Endodermal cell (in vitro differentiated cells): ENCODE data around the gene MTNR1B. TPM values are rescaled to one million over a fixed set of nuclear protein-coding genes. Genes with fewer than 3 reads are reported as not detected.

Experiments
- DNase-seq: peaks from one replicate; pipeline ENCODE4 v3.0.0-alpha.2; 2017
- H3K27ac ChIP-seq: 2 replicates; pipeline ENCODE4 v1.5.1; 2013; ENCODE audit warnings: mild to moderate bottlenecking, low read depth, low read length, moderate library complexity
- H3K27me3 ChIP-seq: 2 replicates; pipeline ENCODE4 v1.6.1; 2013; ENCODE audit warnings: mild to moderate bottlenecking, low read length, moderate library complexity; ENCODE audit not compliant: insufficient read depth, control insufficient read depth, poor library complexity, severe bottlenecking
- H3K36me3 ChIP-seq: 2 replicates; pipeline ENCODE4 v1.7.0; 2013; ENCODE audit warnings: mild to moderate bottlenecking, low read length, moderate library complexity; ENCODE audit not compliant: control insufficient read depth, insufficient read depth
- H3K4me1 ChIP-seq: one replicate; pipeline ENCODE4 v1.7.0; 2013; ENCODE audit warnings: low read length; ENCODE audit not compliant: control insufficient read depth, insufficient read depth
- H3K4me3 ChIP-seq: 2 replicates; pipeline ENCODE4 v1.5.1; 2013; ENCODE audit warnings: mild to moderate bottlenecking, low read length, moderate library complexity
- H3K9ac ChIP-seq: 2 replicates; pipeline ENCODE4 v1.6.1; 2013; ENCODE audit warnings: mild to moderate bottlenecking, low read length, moderate library complexity; ENCODE audit not compliant: poor library complexity, severe bottlenecking; ENCODE audit errors: extremely low read depth
- H3K9me3 ChIP-seq: 2 replicates; pipeline ENCODE4 v1.6.1; 2013; ENCODE audit warnings: mild to moderate bottlenecking, low read length, moderate library complexity; ENCODE audit not compliant: control insufficient read depth
- H3K27ac Mint-ChIP-seq: 2 replicates; pipeline ENCODE4 v1.8.0; 2020; ENCODE audit warnings: mixed read lengths
- H3K27me3 Mint-ChIP-seq: 2 replicates; pipeline ENCODE4 v1.8.0; 2021; ENCODE audit warnings: mild to moderate bottlenecking, mixed read lengths; ENCODE audit not compliant: insufficient read depth
- H3K36me3 Mint-ChIP-seq: 2 replicates; pipeline ENCODE4 v1.8.0; 2020; ENCODE audit warnings: low read depth, mixed read lengths
- H3K4me1 Mint-ChIP-seq: 2 replicates; pipeline ENCODE4 v1.8.0; 2020; ENCODE audit warnings: mixed read lengths
- H3K4me3 Mint-ChIP-seq: 2 replicates; pipeline ENCODE4 v1.8.0; 2020; ENCODE audit warnings: mild to moderate bottlenecking, moderate library complexity, mixed read lengths
- H3K9me3 Mint-ChIP-seq: 2 replicates; pipeline ENCODE4 v1.8.0; 2020; ENCODE audit warnings: mild to moderate bottlenecking, mixed read lengths
- WGBS, 2 experiments: methylation state at CpG; one replicate each; pipeline versions ENCODE4 v1.1.5 to v1.1.7; 2013; ENCODE audit warnings: missing lambda C conversion rate in 2 of 2, mixed read lengths in 1 of 2; ENCODE audit not compliant: insufficient coverage in 1 of 2, insufficient read length in 1 of 2; 5-methylcytosine and 5-hydroxymethylcytosine counted together
- total RNA-seq, 2 donors: library from RNA; stranded (reverse); fragmentation: NEBNext Ultra II Directional in 1 of 2; extraction: Animal tissue kit (Norgen Biotek cat#: 25700) in 1 of 2; gene quantifications; 2 replicates in 1 of 2; 3 replicates in 1 of 2; pipeline ENCODE4 v1.2.1, GENCODE V29; 2021
- TF ChIP-seq, protein P1 (sequence below): fragments of 200-600 bp; sonication (generic); conservative IDR thresholded peaks from 2 replicates; pipeline ENCODE4 v1.5.0; 2021; ENCODE audit warnings: antibody characterized with exemption, mild to moderate bottlenecking

Gene MTNR1B
- total RNA-seq, 2 donors from 2014 or later = 0.53 TPM; not detected in 1

- H3K9me3 ChIP-seq = peaks cover 37% of the 10 kb centered on the region
- Mint-ChIP-seq H3K27me3 (no peaks in the 10 kb centered on the region), H3K27ac (no peak overlapping the region), H3K4me3 (no peak overlapping the region), H3K9me3 (peaks cover 21% of the 10 kb centered on the region), H3K4me1 (peaks cover 4% of the 10 kb centered on the region), H3K36me3 (peaks cover 10% of the 10 kb centered on the region)
- no peak overlapping the region for H3K4me3 ChIP-seq
- DNase-seq = no peak
- H3K36me3 ChIP-seq = no peaks in the 10 kb centered on the region
- H3K27ac ChIP-seq = no peak overlapping the region
- H3K27me3 ChIP-seq = no peaks in the 10 kb centered on the region
- TF ChIP-seq, protein P1, sequence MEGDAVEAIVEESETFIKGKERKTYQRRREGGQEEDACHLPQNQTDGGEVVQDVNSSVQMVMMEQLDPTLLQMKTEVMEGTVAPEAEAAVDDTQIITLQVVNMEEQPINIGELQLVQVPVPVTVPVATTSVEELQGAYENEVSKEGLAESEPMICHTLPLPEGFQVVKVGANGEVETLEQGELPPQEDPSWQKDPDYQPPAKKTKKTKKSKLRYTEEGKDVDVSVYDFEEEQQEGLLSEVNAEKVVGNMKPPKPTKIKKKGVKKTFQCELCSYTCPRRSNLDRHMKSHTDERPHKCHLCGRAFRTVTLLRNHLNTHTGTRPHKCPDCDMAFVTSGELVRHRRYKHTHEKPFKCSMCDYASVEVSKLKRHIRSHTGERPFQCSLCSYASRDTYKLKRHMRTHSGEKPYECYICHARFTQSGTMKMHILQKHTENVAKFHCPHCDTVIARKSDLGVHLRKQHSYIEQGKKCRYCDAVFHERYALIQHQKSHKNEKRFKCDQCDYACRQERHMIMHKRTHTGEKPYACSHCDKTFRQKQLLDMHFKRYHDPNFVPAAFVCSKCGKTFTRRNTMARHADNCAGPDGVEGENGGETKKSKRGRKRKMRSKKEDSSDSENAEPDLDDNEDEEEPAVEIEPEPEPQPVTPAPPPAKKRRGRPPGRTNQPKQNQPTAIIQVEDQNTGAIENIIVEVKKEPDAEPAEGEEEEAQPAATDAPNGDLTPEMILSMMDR = no peak
- H3K9ac ChIP-seq = no peak overlapping the region
- 89 to 97% methylated on average over 3 of the region's 3 CpGs for WGBS, 2 experiments
- H3K4me1 ChIP-seq = no peaks in the 10 kb centered on the region
These were observed 17.1 kb downstream of the MTNR1B start for GRCh38 chr11:92986585-92986984.

- no peaks in the 10 kb centered on the region for H3K27me3 Mint-ChIP-seq
- Histone ChIP-seq H3K4me1 (no peaks in the 10 kb centered on the region), H3K4me3 (peak overlapping the region; percentile 37), H3K27me3 (no peaks in the 10 kb centered on the region), H3K9me3 (peaks cover 49% of the 10 kb centered on the region), H3K36me3 (no peaks in the 10 kb centered on the region), H3K27ac (no peak overlapping the region), H3K9ac (no peak overlapping the region)
- TF ChIP-seq, protein P1 = no peak
- H3K36me3 Mint-ChIP-seq = peaks cover 17% of the 10 kb centered on the region
- H3K4me1 Mint-ChIP-seq = no peaks in the 10 kb centered on the region
- no peak overlapping the region for H3K4me3 Mint-ChIP-seq
- no peak overlapping the region for H3K27ac Mint-ChIP-seq
- H3K9me3 Mint-ChIP-seq = peaks cover 29% of the 10 kb centered on the region
- DNase-seq = no peak
These were observed 23.6 kb downstream of the MTNR1B start for GRCh38 chr11:92993004-92993403.

- Histone ChIP-seq H3K4me1 (peaks cover 7% of the 10 kb centered on the region), H3K27me3 (no peaks in the 10 kb centered on the region), H3K9ac (no peak overlapping the region), H3K36me3 (no peaks in the 10 kb centered on the region), H3K4me3 (no peak overlapping the region), H3K27ac (no peak overlapping the region), H3K9me3 (peaks cover 29% of the 10 kb centered on the region)
- TF ChIP-seq, protein P1 = no peak
- peaks cover 6% of the 10 kb centered on the region for H3K4me1 Mint-ChIP-seq
- 80 to 96% methylated on average over 1 to 2 of the region's 2 CpGs for WGBS, 2 experiments
- no peaks in the 10 kb centered on the region for H3K27me3 Mint-ChIP-seq
- no peak for DNase-seq
- H3K9me3 Mint-ChIP-seq = peaks cover 25% of the 10 kb centered on the region
- peaks cover 12% of the 10 kb centered on the region for H3K36me3 Mint-ChIP-seq
- H3K27ac Mint-ChIP-seq = no peak overlapping the region
- H3K4me3 Mint-ChIP-seq = no peak overlapping the region
These were observed 31.3 kb downstream of the MTNR1B start for GRCh38 chr11:93000511-93001476.
